Myocyte (in vitro differentiated cells): Measurements from ENCODE around the gene MPV17. TPM values are rescaled to one million over a fixed set of nuclear protein-coding genes. Genes with fewer than 3 reads are reported as not detected.
"Not testable (repeated sequence)": the region's sequence is repeated elsewhere in the genome, so short reads cannot be mapped to it uniquely, and the experiment has no call there.

ENCODE experiments used
- DNase-seq: peaks from one replicate; pipeline ENCODE4 v3.0.0-alpha.2; 2012; ENCODE audit warnings: low read depth
- total RNA-seq: library from RNA; depleted of rRNA; stranded (reverse); fragments of >200 nt; gene quantifications from 2 replicates; pipeline ENCODE4 v1.2.3, GENCODE V29; 2014

Gene MPV17
- total RNA-seq, 1 donor from 2014 or later, result 108 TPM

DNA sequence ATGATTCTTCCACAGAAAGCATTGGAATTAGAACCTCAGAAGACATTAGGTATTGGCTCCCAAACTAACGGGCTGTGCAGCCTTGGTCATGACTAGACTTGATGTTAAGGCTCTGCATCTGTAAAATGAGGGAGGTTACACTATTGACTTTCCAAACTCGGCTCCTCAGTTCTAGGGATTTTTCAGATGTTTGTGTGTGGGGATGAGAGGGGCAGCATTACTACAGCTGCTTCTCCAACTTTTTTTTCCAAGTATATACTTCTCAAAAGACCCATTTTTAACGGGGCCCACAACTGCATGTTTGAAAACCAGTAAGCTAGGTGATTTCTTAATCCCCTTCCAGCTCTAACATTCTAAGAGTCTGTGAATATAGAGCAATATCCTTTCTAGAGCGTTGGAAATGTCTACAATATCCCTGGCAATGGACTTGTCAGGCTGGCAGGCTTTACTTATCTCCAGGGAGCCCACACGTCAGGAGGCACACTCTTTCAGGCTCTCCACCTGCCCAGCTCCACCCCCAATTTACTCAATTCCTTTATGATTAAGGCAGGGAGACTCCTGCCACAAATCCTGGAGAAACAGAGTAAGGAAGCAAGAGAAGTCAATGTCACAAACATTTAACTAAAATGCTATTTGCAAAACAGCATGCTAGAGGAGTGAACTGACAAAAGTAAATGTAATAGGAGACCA is 844 bp upstream of the MPV17 start:
- no peak for DNase-seq

- DNase-seq, result peak; percentile 34
Measured at GRCh38 chr2:27322301-27322765, 564 bp downstream of the MPV17 start.

- DNase-seq, result peak; percentile 97
Measured at GRCh38 chr2:27320958-27321543, 1.8 kb downstream of the MPV17 start.

- not testable (repeated sequence) for DNase-seq
Measured at GRCh38 chr2:27319839-27320238, 3.1 kb downstream of the MPV17 start.

- DNase-seq, result no peak
Measured at GRCh38 chr2:27316655-27317412, 6.1 kb downstream of the MPV17 start.

- no peak for DNase-seq
Measured at GRCh38 chr2:27315122-27315521, 7.8 kb downstream of the MPV17 start.

GRCh38 chr2:27314709-27315108 is 8.2 kb downstream of the MPV17 start:
- no peak for DNase-seq

GRCh38 chr2:27313882-27314645 is 8.8 kb downstream of the MPV17 start:
- DNase-seq, result no peak

GRCh38 chr2:27312152-27312551 is 10.7 kb downstream of the MPV17 start:
- no peak for DNase-seq

DNA sequence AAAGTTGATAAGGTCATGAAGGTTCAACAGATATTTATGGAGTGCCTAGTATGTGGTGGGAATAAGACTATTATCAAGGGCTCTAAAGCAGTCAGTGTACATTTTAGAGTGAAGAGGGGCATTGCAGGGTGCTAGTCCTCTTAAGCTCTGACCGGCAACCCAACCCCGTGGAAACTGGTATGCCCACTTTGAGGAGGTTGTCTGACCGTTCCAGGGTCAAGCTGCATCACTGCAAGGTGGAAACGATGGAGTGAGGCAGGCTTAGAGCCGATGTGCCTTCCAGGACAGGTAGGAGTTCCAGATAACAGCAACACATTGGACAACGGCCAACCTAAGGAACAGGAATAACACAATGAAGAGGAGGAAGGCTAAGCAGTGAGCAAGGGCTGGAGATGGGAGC is 13.2 kb downstream of the MPV17 start:
- DNase-seq, result no peak

- peak; percentile 34 for DNase-seq
Measured at GRCh38 chr2:27308359-27308881, 14.5 kb downstream of the MPV17 start, which contains the start of gene UCN. TSS of gene UCN (minus strand) at chr2:27308445. CDS start at chr2:27307895, 550 bp downstream.

- no peak for DNase-seq
Measured at GRCh38 chr2:27307545-27308358, 15.1 kb downstream of the MPV17 start.

DNA sequence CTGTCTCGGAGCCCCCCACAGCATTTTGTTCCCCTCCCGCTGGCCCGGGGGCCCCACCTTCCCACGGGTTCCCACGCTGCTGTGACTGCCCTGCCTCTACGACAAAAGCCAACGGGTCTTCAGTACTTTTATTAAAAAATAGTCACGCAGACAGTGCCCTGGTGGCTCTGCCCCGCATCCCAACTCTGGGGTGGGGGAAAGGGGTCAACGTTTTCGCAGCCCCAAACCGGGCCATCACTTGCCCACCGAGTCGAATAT is 15.7 kb downstream of the MPV17 start:
- no peak for DNase-seq

- no peak for DNase-seq
Measured at GRCh38 chr2:27306573-27307286, 16.2 kb downstream of the MPV17 start.

- no peak for DNase-seq
Measured at GRCh38 chr2:27306136-27306535, 16.8 kb downstream of the MPV17 start.

DNA sequence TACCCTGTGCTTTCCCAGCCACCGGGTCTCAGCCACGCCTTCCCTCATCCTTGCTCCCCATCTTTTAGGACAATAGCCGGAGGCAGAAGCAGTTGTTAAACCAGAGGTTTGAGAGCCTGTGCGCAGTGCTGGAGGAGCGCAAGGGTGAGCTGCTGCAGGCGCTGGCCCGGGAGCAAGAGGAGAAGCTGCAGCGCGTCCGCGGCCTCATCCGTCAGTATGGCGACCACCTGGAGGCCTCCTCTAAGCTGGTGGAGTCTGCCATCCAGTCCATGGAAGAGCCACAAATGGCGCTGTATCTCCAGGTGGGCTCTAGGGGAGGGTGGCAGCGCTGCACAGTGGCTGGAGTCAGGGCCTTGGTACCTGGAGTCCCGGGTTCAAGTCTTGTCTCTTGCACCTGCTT is 17.4 kb downstream of the MPV17 start:
- no peak for DNase-seq

DNA sequence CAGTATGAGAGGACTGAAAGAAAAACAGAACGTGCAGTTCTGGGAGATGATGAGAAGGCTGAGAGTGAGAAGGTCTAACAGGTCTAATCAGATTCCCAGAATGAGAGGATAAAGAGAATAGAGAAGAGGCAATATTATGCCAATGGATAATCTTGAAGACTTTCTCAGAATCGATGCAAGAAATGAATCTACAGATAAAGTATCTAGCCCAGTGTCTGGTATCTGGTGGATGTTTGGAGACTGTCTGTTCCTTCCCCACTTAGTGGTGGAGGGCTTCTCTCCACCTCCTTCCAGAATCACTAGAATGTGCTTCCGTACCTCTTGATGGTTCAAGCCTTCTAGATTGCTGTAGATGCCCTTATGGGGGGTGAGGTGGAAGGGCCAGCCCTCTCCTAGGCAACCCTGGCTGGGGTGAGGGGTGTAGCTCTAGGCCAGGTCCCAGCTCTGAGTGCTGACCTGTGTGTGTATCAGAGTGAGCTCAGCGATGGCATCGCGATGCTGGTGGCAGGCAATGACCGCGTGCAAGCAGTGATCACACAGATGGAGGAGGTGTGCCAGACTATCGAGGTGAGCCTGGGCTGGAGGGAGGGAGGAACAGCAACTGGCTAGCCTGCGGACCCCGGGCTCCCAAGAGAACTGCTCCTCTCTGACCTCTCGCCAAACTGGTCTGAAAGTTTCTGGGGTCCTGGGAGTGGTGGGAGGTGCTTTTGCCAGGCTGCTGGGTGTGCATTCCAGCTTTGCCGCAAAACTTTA is 18.2 kb downstream of the MPV17 start:
- no peak for DNase-seq

GRCh38 chr2:27303093-27304025 is 19.5 kb downstream of the MPV17 start:
- peak; percentile 72 for DNase-seq
